Measurements from ENCODE around the gene ARMC6. TPM values are rescaled to one million over a fixed set of nuclear protein-coding genes. Genes with fewer than 3 reads are reported as not detected.

The ARMC6 gene
- 26.0 TPM for polyA plus RNA-seq (ENCODE audit: insufficient read length)

GRCh38 chr19:19033426-19034203, at the start of gene ARMC6, which contains the start of gene SUGP2:
Gene ARMC6 (plus strand): TSS chr19:19033603. CDS start chr19:19034210, 607 bp downstream.
Gene SUGP2 (minus strand): TSS chr19:19033517. CDS start chr19:19031071, 2,446 bp downstream.
- DNase-seq (ENCODE audit: low read depth) = peak; percentile 76

- DNase-seq (ENCODE audit: low read depth) = no peak
Measured at GRCh38 chr19:18984251-18984650, 49.2 kb upstream of the ARMC6 start.

- DNase-seq (ENCODE audit: low read depth) = no peak
Measured at GRCh38 chr19:18985257-18985656, 48.1 kb upstream of the ARMC6 start.

GRCh38 chr19:18987456-18987855, 45.9 kb upstream of the ARMC6 start:
- no peak for DNase-seq (ENCODE audit: low read depth)

GRCh38 chr19:18989316-18989715, 44.1 kb upstream of the ARMC6 start:
- DNase-seq (ENCODE audit: low read depth) = no peak

GRCh38 chr19:18990128-18990708, 43.2 kb upstream of the ARMC6 start:
- DNase-seq (ENCODE audit: low read depth) = no peak

GRCh38 chr19:18991006-18991405, 42.4 kb upstream of the ARMC6 start:
- DNase-seq (ENCODE audit: low read depth) = no peak

- no peak for DNase-seq (ENCODE audit: low read depth)
Measured at GRCh38 chr19:18991468-18991867, 41.9 kb upstream of the ARMC6 start.

GRCh38 chr19:18992696-18993095, 40.7 kb upstream of the ARMC6 start:
- no peak for DNase-seq (ENCODE audit: low read depth)

- no peak for DNase-seq (ENCODE audit: low read depth)
Measured at GRCh38 chr19:18993115-18993514, 40.3 kb upstream of the ARMC6 start.

- DNase-seq (ENCODE audit: low read depth) = no peak
Measured at GRCh38 chr19:18995804-18996241, 37.6 kb upstream of the ARMC6 start.

GRCh38 chr19:18996351-18996750, 37.1 kb upstream of the ARMC6 start:
- DNase-seq (ENCODE audit: low read depth) = no peak

GRCh38 chr19:18996796-18997394, 36.5 kb upstream of the ARMC6 start:
- DNase-seq (ENCODE audit: low read depth) = no peak

GRCh38 chr19:18998276-18998675, 35.1 kb upstream of the ARMC6 start:
- DNase-seq (ENCODE audit: low read depth) = no peak

GRCh38 chr19:18999016-18999758, 34.2 kb upstream of the ARMC6 start:
- DNase-seq (ENCODE audit: low read depth) = no peak

GRCh38 chr19:18999896-19000620, 33.3 kb upstream of the ARMC6 start:
- DNase-seq (ENCODE audit: low read depth) = no peak

- DNase-seq (ENCODE audit: low read depth) = no peak
Measured at GRCh38 chr19:19004144-19004543, 29.3 kb upstream of the ARMC6 start.

GRCh38 chr19:19006213-19006612, 27.2 kb upstream of the ARMC6 start:
- no peak for DNase-seq (ENCODE audit: low read depth)

- no peak for DNase-seq (ENCODE audit: low read depth)
Measured at GRCh38 chr19:19009951-19010350, 23.5 kb upstream of the ARMC6 start.

GRCh38 chr19:19010551-19010950, 22.9 kb upstream of the ARMC6 start:
- DNase-seq (ENCODE audit: low read depth) = no peak

- DNase-seq (ENCODE audit: low read depth) = no peak
Measured at GRCh38 chr19:19021115-19021514, 12.3 kb upstream of the ARMC6 start.

Data from forelimb muscle (tissue), 1 donor.